ENCODE measurements around the gene CNBD2. TPM values are rescaled to one million over a fixed set of nuclear protein-coding genes. Genes with fewer than 3 reads are reported as not detected.
A peak's percentile ranks its signal among the peaks of the same experiment; 100 is the strongest.
"Not testable (repeated sequence)": the region's sequence is repeated elsewhere in the genome, so short reads cannot be mapped to it uniquely, and the experiment has no call there.

Gene CNBD2
- total and polyA plus RNA-seq, 4 donors = 2.0 to 11.2 (median 4.6) TPM

DNA sequence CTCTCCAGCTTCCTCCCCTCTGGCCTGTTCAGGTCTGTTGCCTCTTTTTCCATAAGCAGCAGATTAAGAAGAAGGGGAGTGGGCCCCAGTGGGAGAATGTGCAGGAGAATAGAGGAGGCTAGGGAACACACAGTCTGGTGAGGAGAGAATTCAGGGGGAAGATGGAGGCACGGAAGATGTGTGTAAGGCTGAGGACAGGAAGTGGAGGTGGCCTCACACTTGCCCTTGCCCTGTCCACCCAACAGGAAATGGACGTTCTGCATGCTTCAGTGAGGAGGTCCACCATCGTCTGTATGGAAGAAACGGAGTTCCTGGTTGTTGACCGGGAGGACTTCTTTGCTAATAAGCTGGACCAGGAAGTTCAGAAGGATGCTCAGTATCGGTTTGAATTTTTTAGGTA lies 16.0 kb downstream of the CNBD2 start:
- no peak for ATAC-seq (ENCODE audit: low FRiP score)
- Histone ChIP-seq H3K27me3 (ENCODE audit: control insufficient read depth in 1 of 2, insufficient read depth in 2 of 2, low read length in 1 of 2) (no peaks in the 10 kb centered on the region), H3K27ac (ENCODE audit: low read depth in 1 of 2, low read length in 2 of 2) (no peak overlapping the region), H3K4me3 (ENCODE audit: low read length in 2 of 2) (no peak overlapping the region), H3K4me1 (ENCODE audit: control insufficient read depth in 1 of 2, insufficient read depth in 2 of 2, low read length in 2 of 2) (no peaks in the 10 kb centered on the region), H3K36me3 (ENCODE audit: control insufficient read depth in 1 of 2, insufficient read depth in 2 of 2, low read length in 1 of 2) (no peaks in the 10 kb centered on the region), H3K9me3 (ENCODE audit: control insufficient read depth, low read length) (no peaks in the 10 kb centered on the region)
- WGBS, 2 donors = 77 to 82% methylated on average over 6 of the region's 6 CpGs
- intact Hi-C loops (cut with DNase I) = no loop called here
- no peak for DNase-seq

- no peaks in the 10 kb centered on the region for H3K36me3 ChIP-seq (ENCODE audit: control insufficient read depth in 1 of 2, insufficient read depth in 2 of 2, low read length in 1 of 2)
- H3K27me3 ChIP-seq (ENCODE audit: control insufficient read depth in 1 of 2, insufficient read depth in 2 of 2, low read length in 1 of 2) = no peaks in the 10 kb centered on the region
- H3K4me1 ChIP-seq (ENCODE audit: control insufficient read depth in 1 of 2, insufficient read depth in 2 of 2, low read length in 2 of 2) = no peaks in the 10 kb centered on the region
- H3K9me3 ChIP-seq (ENCODE audit: control insufficient read depth, low read length) = no peaks in the 10 kb centered on the region
- intact Hi-C loops (cut with DNase I) = no loop called here
- ATAC-seq (ENCODE audit: low FRiP score) (no peak), DNase-seq (no peak)
- H3K27ac ChIP-seq (ENCODE audit: low read depth in 1 of 2, low read length in 2 of 2) = no peak overlapping the region
- H3K4me3 ChIP-seq (ENCODE audit: low read length in 2 of 2) = no peak overlapping the region
- WGBS, 2 donors = 81 to 83% methylated on average over 2 of the region's 2 CpGs
These were observed 17.4 kb downstream of the CNBD2 start for GRCh38 chr20:35985806-35986205.

DNA sequence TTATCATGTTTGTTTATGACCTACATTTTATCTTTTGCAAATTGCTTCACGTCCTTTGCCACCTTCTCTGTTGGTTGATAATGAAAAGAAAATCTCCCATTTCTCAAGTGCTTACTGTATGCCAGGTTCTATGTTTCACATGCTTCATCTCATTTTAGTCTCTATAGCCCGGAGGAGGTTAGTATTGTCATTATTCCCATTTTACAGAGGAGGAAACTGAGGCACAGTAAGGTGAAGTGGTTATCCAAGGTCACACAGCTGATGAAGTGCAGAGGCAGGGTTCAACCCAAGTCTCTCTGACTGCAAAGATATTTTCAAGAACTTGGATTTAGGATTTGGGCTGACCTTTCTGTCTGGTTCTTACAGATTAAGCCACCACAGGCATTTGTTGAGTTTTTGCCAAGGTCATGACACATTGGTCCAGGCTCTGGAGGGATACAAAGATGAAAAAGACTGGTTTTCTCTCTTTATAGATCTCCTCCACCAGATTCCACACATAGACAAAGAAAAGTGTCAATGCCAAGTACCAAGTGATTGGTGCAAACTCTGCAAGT lies 20.6 kb downstream of the CNBD2 start:
- no peak for ATAC-seq (ENCODE audit: low FRiP score)
- Histone ChIP-seq H3K36me3 (ENCODE audit: control insufficient read depth in 1 of 2, insufficient read depth in 2 of 2, low read length in 1 of 2) (no peaks in the 10 kb centered on the region), H3K27me3 (ENCODE audit: control insufficient read depth in 1 of 2, insufficient read depth in 2 of 2, low read length in 1 of 2) (no peaks in the 10 kb centered on the region), H3K27ac (ENCODE audit: low read depth in 1 of 2, low read length in 2 of 2) (no peak overlapping the region), H3K9me3 (ENCODE audit: control insufficient read depth, low read length) (no peaks in the 10 kb centered on the region), H3K4me1 (ENCODE audit: control insufficient read depth in 1 of 2, insufficient read depth in 2 of 2, low read length in 2 of 2) (no peaks in the 10 kb centered on the region), H3K4me3 (ENCODE audit: low read length in 2 of 2) (no peak overlapping the region)
- intact Hi-C loops (cut with DNase I) = no loop called here
- 80 to 83% methylated on average over 2 of the region's 2 CpGs for WGBS, 2 donors
- DNase-seq = no peak

DNA sequence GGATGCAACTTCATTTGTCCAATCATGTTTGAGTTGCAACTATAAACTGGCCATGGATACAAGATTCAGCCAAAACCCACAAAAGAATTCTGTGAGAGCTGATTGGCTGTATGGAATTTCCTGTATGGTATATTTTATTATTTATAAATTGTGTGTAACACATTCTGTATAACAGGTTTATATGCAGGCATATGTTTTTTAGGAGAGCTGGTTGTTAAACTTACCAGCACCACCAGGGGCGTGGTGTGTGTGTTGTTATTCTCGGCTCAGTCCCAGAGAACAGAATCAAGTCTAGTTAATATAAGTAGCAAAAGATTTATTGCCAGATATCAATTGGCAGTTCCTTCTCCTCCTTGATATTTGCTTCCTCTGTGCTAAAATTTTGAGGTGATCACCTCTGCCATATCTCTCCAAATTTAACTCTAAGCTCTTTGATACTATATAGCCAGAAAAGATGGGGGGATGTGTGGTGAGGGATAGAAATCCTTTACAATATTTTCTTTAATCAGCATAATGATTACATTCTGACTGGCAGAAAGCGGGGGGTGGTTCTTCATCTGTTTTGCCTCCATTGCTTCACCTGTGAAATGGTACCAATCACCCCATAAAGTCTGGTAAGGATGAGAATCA lies 22.9 kb downstream of the CNBD2 start:
- ATAC-seq (ENCODE audit: low FRiP score) = no peak
- WGBS, 2 donors = 21 to 22% methylated on average over 3 of the region's 3 CpGs
- Histone ChIP-seq H3K27ac (ENCODE audit: low read depth in 1 of 2, low read length in 2 of 2) (no peak overlapping the region), H3K4me1 (ENCODE audit: control insufficient read depth in 1 of 2, insufficient read depth in 2 of 2, low read length in 2 of 2) (no peaks in the 10 kb centered on the region), H3K9me3 (ENCODE audit: control insufficient read depth, low read length) (no peaks in the 10 kb centered on the region), H3K27me3 (ENCODE audit: control insufficient read depth in 1 of 2, insufficient read depth in 2 of 2, low read length in 1 of 2) (no peaks in the 10 kb centered on the region), H3K4me3 (ENCODE audit: low read length in 2 of 2) (no peak overlapping the region), H3K36me3 (ENCODE audit: control insufficient read depth in 1 of 2, insufficient read depth in 2 of 2, low read length in 1 of 2) (no peaks in the 10 kb centered on the region)
- intact Hi-C loops (cut with DNase I) = loop anchor here in 1 of 2 donors (5.0 to 10.0 kb wide), 2 partner anchors 74 to 211 kb away; no protein-coding TSS in a partner anchor
- DNase-seq = no peak

DNA sequence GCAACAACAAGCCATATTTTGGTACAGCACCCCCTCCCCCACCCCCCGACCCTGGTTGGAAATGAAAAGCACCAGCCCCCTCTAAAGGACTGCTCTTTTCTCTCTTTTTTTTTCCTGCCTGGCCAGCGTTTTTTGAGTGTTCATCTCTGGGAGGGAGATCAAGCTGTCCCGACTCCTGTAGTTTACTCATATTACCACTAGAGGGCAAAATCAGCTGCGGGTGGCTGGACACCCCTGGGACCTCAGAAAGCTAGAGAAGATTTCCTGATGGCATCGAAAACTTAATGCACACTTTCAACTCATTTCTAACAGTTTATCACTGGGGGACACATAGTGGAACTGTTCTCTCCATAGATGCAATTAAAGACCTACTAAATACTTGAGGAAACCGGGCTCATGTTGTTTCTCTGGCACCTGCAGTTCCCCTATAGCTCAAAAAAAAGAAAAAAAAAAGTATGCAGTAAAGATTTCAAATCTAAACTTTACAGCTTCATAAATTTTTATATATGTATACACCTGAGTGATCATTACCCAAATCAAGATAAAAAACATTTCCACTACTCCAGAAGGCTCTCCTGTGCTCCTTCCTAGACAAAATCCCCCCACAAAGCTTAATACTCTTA lies 24.4 kb downstream of the CNBD2 start:
- ATAC-seq (ENCODE audit: low FRiP score) (peak; percentile 82), DNase-seq (no peak)
- Histone ChIP-seq H3K36me3 (ENCODE audit: control insufficient read depth in 1 of 2, insufficient read depth in 2 of 2, low read length in 1 of 2) (no peaks in the 10 kb centered on the region), H3K9me3 (ENCODE audit: control insufficient read depth, low read length) (no peaks in the 10 kb centered on the region), H3K27me3 (ENCODE audit: control insufficient read depth in 1 of 2, insufficient read depth in 2 of 2, low read length in 1 of 2) (no peaks in the 10 kb centered on the region), H3K4me3 (ENCODE audit: low read length in 2 of 2) (no peak overlapping the region), H3K27ac (ENCODE audit: low read depth in 1 of 2, low read length in 2 of 2) (no peak overlapping the region), H3K4me1 (ENCODE audit: control insufficient read depth in 1 of 2, insufficient read depth in 2 of 2, low read length in 2 of 2) (no peaks in the 10 kb centered on the region)
- intact Hi-C loops (cut with DNase I) = loop anchor here in 1 of 2 donors (5.0 to 10.0 kb wide), 2 partner anchors 72 to 209 kb away; no protein-coding TSS in a partner anchor
- WGBS, 2 donors = 1 to 3% methylated on average over 6 of the region's 6 CpGs

DNA sequence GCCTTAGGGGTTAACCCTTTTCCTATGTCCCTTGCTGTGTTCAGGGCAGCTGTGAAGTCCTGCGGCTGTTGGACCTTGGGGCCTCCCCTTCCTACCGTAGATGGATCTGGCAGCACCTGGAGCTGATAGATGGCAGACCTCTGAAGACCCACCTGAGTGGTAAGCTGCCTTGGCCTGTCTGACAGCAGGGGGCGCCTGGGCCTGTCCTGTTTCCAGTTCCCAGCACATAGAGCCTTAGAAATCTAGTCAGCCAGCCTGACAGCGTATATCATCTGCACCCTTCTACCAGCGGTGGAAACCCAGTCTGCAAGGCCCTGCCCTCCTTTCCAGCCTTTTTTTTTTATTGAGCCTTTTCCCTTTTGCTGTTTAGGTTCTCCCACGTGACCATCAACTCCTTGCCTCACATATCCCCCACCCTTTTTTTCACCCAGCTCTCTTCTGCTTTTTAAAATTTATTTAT lies 26.6 kb downstream of the CNBD2 start:
- DNase-seq = peak; percentile 89 to 94
- Histone ChIP-seq H3K27me3 (ENCODE audit: control insufficient read depth in 1 of 2, insufficient read depth in 2 of 2, low read length in 1 of 2) (no peaks in the 10 kb centered on the region), H3K27ac (ENCODE audit: low read depth in 1 of 2, low read length in 2 of 2) (no peak overlapping the region), H3K36me3 (ENCODE audit: control insufficient read depth in 1 of 2, insufficient read depth in 2 of 2, low read length in 1 of 2) (no peaks in the 10 kb centered on the region), H3K4me3 (ENCODE audit: low read length in 2 of 2) (no peak overlapping the region), H3K9me3 (ENCODE audit: control insufficient read depth, low read length) (no peaks in the 10 kb centered on the region), H3K4me1 (ENCODE audit: control insufficient read depth in 1 of 2, insufficient read depth in 2 of 2, low read length in 2 of 2) (no peaks in the 10 kb centered on the region)
- intact Hi-C loops (cut with DNase I) = loop anchor here (1.0 to 10.0 kb wide), 4 partner anchors 70 to 207 kb away; no protein-coding TSS in a partner anchor
- 5% methylated on average over 6 of the region's 6 CpGs for WGBS, 2 donors
- peak; percentile 92 for ATAC-seq (ENCODE audit: low FRiP score)

DNA sequence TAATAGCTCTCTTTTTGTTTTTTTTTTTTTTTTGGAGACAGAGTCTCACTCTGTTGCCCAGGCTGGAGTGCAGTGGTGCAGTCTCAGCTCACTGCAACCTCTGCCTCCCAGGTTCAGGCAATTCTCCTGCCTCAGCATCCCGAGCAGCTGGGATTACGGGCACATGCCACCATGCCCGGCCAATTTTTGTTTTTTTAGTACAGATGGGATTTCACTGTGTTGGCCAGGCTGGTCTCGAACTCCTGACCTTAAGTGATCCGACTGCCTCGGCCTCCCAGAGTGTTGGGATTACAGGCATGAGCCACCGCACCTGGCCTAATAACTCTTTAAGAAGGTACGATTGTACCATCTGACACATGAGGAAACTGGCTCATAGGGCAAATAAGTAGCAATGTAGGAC lies 28.1 kb downstream of the CNBD2 start:
- H3K36me3 ChIP-seq (ENCODE audit: control insufficient read depth in 1 of 2, insufficient read depth in 2 of 2, low read length in 1 of 2); H3K4me3 ChIP-seq (ENCODE audit: low read length in 2 of 2); H3K27ac ChIP-seq (ENCODE audit: low read depth in 1 of 2, low read length in 2 of 2); ATAC-seq (ENCODE audit: low FRiP score); DNase-seq; H3K4me1 ChIP-seq (ENCODE audit: control insufficient read depth in 1 of 2, insufficient read depth in 2 of 2, low read length in 2 of 2); H3K27me3 ChIP-seq (ENCODE audit: control insufficient read depth in 1 of 2, insufficient read depth in 2 of 2, low read length in 1 of 2); H3K9me3 ChIP-seq (ENCODE audit: control insufficient read depth, low read length): not testable (repeated sequence)
- WGBS, 2 donors = 93 to 96% methylated on average over 8 of the region's 8 CpGs
- intact Hi-C loops (cut with DNase I) = loop anchor here (5.0 to 10.0 kb wide), 2 partner anchors 68 to 201 kb away; no protein-coding TSS in a partner anchor

GRCh38 chr20:36001331-36001730 lies 32.9 kb downstream of the CNBD2 start:
- ATAC-seq (ENCODE audit: low FRiP score); H3K4me3 ChIP-seq (ENCODE audit: low read length in 2 of 2); intact Hi-C loops (cut with DNase I); H3K27ac ChIP-seq (ENCODE audit: low read depth in 1 of 2, low read length in 2 of 2); H3K4me1 ChIP-seq (ENCODE audit: control insufficient read depth in 1 of 2, insufficient read depth in 2 of 2, low read length in 2 of 2); H3K36me3 ChIP-seq (ENCODE audit: control insufficient read depth in 1 of 2, insufficient read depth in 2 of 2, low read length in 1 of 2); DNase-seq; H3K9me3 ChIP-seq (ENCODE audit: control insufficient read depth, low read length); H3K27me3 ChIP-seq (ENCODE audit: control insufficient read depth in 1 of 2, insufficient read depth in 2 of 2, low read length in 1 of 2): not testable (repeated sequence)
- 96 to 97% methylated on average over 10 to 24 of the region's 34 CpGs for WGBS, 2 donors

- ATAC-seq (ENCODE audit: low FRiP score) = no peak
- intact Hi-C loops (cut with DNase I) = no loop called here
- no peak for DNase-seq
- no peaks in the 10 kb centered on the region for H3K36me3 ChIP-seq (ENCODE audit: control insufficient read depth in 1 of 2, insufficient read depth in 2 of 2, low read length in 1 of 2)
- no peak overlapping the region for H3K27ac ChIP-seq (ENCODE audit: low read depth in 1 of 2, low read length in 2 of 2)
- H3K4me3 ChIP-seq (ENCODE audit: low read length in 2 of 2) = no peak overlapping the region
- H3K4me1 ChIP-seq (ENCODE audit: control insufficient read depth in 1 of 2, insufficient read depth in 2 of 2, low read length in 2 of 2) = no peaks in the 10 kb centered on the region
- H3K9me3 ChIP-seq (ENCODE audit: control insufficient read depth, low read length) = no peaks in the 10 kb centered on the region
- no peaks in the 10 kb centered on the region for H3K27me3 ChIP-seq (ENCODE audit: control insufficient read depth in 1 of 2, insufficient read depth in 2 of 2, low read length in 1 of 2)
These were observed 34.5 kb downstream of the CNBD2 start for GRCh38 chr20:36002855-36003254.
